GM12878 (cell line): ENCODE measurements around the gene HIVEP3. TPM values are rescaled to one million over a fixed set of nuclear protein-coding genes. Genes with fewer than 3 reads are reported as not detected.

ENCODE experiments used
- ATAC-seq: fragments of 200-7000 bp; cut with Tn5 transposase; 3 replicates; pipeline ENCODE4 v1.9.1; 2020; ENCODE audit warnings: mild to moderate bottlenecking, moderate library complexity
- BruUV-seq: library from RNA; stranded (reverse); fragments of 400-500 nt; replicated peaks from 2 replicates; lab custom pipeline; 2021; lab: Mats Ljungman, UMichigan
- CTCF ChIA-PET: fragments of 300-600 bp; sonication (Branson Sonifier 250); formaldehyde crosslinking; extraction: SDS; loops from one replicate; lab custom pipeline; 2021; ENCODE audit warnings: inconsistent platforms; lab: Yijun Ruan, JAX
- POLR2A ChIA-PET: fragments of 350-600 bp; formaldehyde crosslinking; extraction: SDS; loops from one replicate; lab custom pipeline; 2021; ENCODE audit warnings: inconsistent platforms; lab: Charles Lee
- RAD21 ChIA-PET: fragments of 300-600 bp; sonication (Branson Sonifier 250); formaldehyde crosslinking; loops from one replicate; lab custom pipeline; 2023; ENCODE audit warnings: antibody characterized with exemption; ENCODE audit not compliant: unreplicated experiment; lab: Charles Lee
- SMC1A ChIA-PET: fragments of 300-600 bp; sonication (Branson Sonifier 250); formaldehyde crosslinking; loops from one replicate; lab custom pipeline; 2023; ENCODE audit not compliant: unreplicated experiment, uncharacterized antibody; lab: Charles Lee
- DNase-seq: peaks from one replicate; pipeline ENCODE4 v3.0.0-alpha.2; 2011; ENCODE audit warnings: low read depth, low spot score
- FAIRE-seq: peaks from 3 replicates; lab custom pipeline; 2011; peaks lifted over from hg19 to GRCh38; lab: Jason Lieb, UNC
- H2AFZ ChIP-seq: 2 replicates; pipeline ENCODE4 v1.6.0; 2011; ENCODE audit warnings: low read depth, low read length, control low read depth; ENCODE audit not compliant: control insufficient read depth
- H3K27ac ChIP-seq: 2 replicates; pipeline ENCODE4 v1.5.1; 2011; ENCODE audit warnings: control low read depth; ENCODE audit not compliant: control insufficient read depth, insufficient read depth
- H3K27me3 ChIP-seq, 2 experiments: replicated peaks in 1 of 2; 2 replicates each; pipeline versions ENCODE4 v1.6.0 to v1.6.1; 2011; ENCODE audit warnings: low read length in 1 of 2; ENCODE audit not compliant: control insufficient read depth in 2 of 2, insufficient read depth in 2 of 2
- H3K36me3 ChIP-seq, 2 experiments: 2 replicates each; pipeline ENCODE4 v1.5.1; 2011; ENCODE audit warnings: low read length in 1 of 2; ENCODE audit not compliant: control insufficient read depth in 2 of 2, insufficient read depth in 2 of 2
- H3K4me1 ChIP-seq: 2 replicates; pipeline ENCODE4 v1.6.1; 2011; ENCODE audit warnings: mild to moderate bottlenecking, low read length, moderate library complexity, mixed read lengths; ENCODE audit not compliant: control insufficient read depth, insufficient read depth
- H3K4me2 ChIP-seq: 2 replicates; pipeline ENCODE4 v1.6.0; 2011; ENCODE audit warnings: control low read depth; ENCODE audit not compliant: control insufficient read depth, insufficient read depth
- H3K4me3 ChIP-seq: fragments of 200-600 bp; sonication (generic); 2 replicates; pipeline ENCODE4 v1.5.1; 2016
- H3K79me2 ChIP-seq: 2 replicates; pipeline ENCODE4 v1.6.0; 2011; ENCODE audit warnings: low read length; ENCODE audit not compliant: control insufficient read depth, insufficient read depth
- H3K9ac ChIP-seq: 2 replicates; pipeline ENCODE4 v1.8.0; 2011; ENCODE audit warnings: low read length, control low read depth, mixed read lengths; ENCODE audit not compliant: control insufficient read depth, insufficient read depth
- H3K9me3 ChIP-seq: replicated peaks from 3 replicates; pipeline ENCODE4 v1.5.1; 2011; ENCODE audit warnings: mild to moderate bottlenecking, low read length; ENCODE audit not compliant: control insufficient read depth, insufficient read depth
- H4K20me1 ChIP-seq: 2 replicates; pipeline ENCODE4 v1.6.0; 2011; ENCODE audit not compliant: control insufficient read depth, insufficient read depth
- CEBPB ChIP-seq, 2 experiments: fragments of 150-350 bp in 1 of 2; IDR thresholded peaks; 2 replicates each; pipeline ENCODE4 v1.6.1; 2012 to 2014; ENCODE audit warnings: low read depth in 2 of 2, low read length in 2 of 2, borderline replicate concordance in 1 of 2, inconsistent platforms in 1 of 2
- CHD1 ChIP-seq: IDR thresholded peaks from 2 replicates; pipeline ENCODE4 v1.6.1; 2012; ENCODE audit warnings: low read depth, low read length, improper control_type of control experiment
- EZH2 ChIP-seq: IDR thresholded peaks from 2 replicates; pipeline ENCODE4 v1.6.1; 2012; ENCODE audit warnings: low read depth, mild to moderate bottlenecking, control low read depth, inconsistent platforms, low read length, borderline replicate concordance; ENCODE audit not compliant: control insufficient read depth
- RBBP5 ChIP-seq: fragments of 200-600 bp; sonication (generic); conservative IDR thresholded peaks from 2 replicates; pipeline ENCODE4 v1.6.1; 2016
- SIN3A ChIP-seq: IDR thresholded peaks from 2 replicates; pipeline ENCODE4 v1.6.1; 2012; ENCODE audit warnings: low read depth, low read length, improper control_type of control experiment
- STAT1 ChIP-seq: fragments of 450-650 bp; conservative IDR thresholded peaks from 2 replicates; pipeline ENCODE4 v1.6.1; 2014; ENCODE audit warnings: antibody characterized with exemption, mild to moderate bottlenecking
- WGBS: methylation state at CpG from one replicate; pipeline ENCODE4 v1.1.6; 2016; ENCODE audit warnings: low lambda C conversion rate; ENCODE audit not compliant: insufficient replicate concordance, insufficient coverage; ENCODE audit errors: missing lambda C conversion rate; 5-methylcytosine and 5-hydroxymethylcytosine counted together
- in situ Hi-C: fragments of 300-500 bp; cut with MboI; formaldehyde crosslinking; loops from 9 replicates; pipeline ENCODE4 v1.14.3; 2018; ENCODE audit warnings: mixed read lengths
- intact Hi-C: fragments of 100-400 bp; cut with micrococcal nuclease; formaldehyde crosslinking; loops from one replicate; pipeline ENCODE4 v1.14.2; 2022; ENCODE audit not compliant: unreplicated experiment
- polyA plus RNA-seq, 11 experiments: library from polyadenylated mRNA; depleted of rRNA in 4 of 11; unstranded in 6 of 11; stranded (reverse) in 5 of 11; fragments of >200 nt; fragmentation: Nextera tagmentation in 4 of 11; fragmentation: Illumina TruSeq in 1 of 11; extraction: Ambion mirVana in 4 of 11; extraction: Trizol in 1 of 11; gene quantifications; 1 replicate in 1 of 11; 2 replicates in 10 of 11; pipeline versions ENCODE4 v1.2.1 to v1.2.3, GENCODE V29; 2011 to 2016; ENCODE audit warnings: inconsistent platforms in 2 of 11, missing spikeins in 2 of 11, low read depth in 1 of 11
- total RNA-seq, 4 experiments: library from RNA; depleted of rRNA in 3 of 4; stranded (reverse); fragments of >200 nt in 3 of 4; fragmentation: Illumina TruSeq in 1 of 4; extraction: Trizol in 1 of 4; gene quantifications; 2 replicates each; pipeline versions ENCODE4 v1.2.1 to v1.2.3, GENCODE V29; 2013 to 2021

HIVEP3 gene
- total and polyA plus RNA-seq, 10 of the 15 experiments (the other 5 are each of a cell fraction or from before 2014, with no cell fraction given) = 1.8 to 13.6 (median 3.8) TPM

- H3K4me3 ChIP-seq = no peak overlapping the region
- H3K27ac ChIP-seq = no peak overlapping the region
- H2AFZ ChIP-seq = no peak overlapping the region
- H3K9me3 ChIP-seq = no peaks in the 10 kb centered on the region; the same call in 2 of the 3 replicates
- H3K36me3 ChIP-seq = no peaks in the 10 kb centered on the region
- ChIA-PET RAD21 (interaction anchor here (1.4 to 2.8 kb wide), 4 partner anchors 30 to 172 kb away, joined by 3 to 11 read pairs (median 4); no protein-coding TSS in a partner anchor), POLR2A (interaction anchor here (0.6 to 1.6 kb wide), 4 partner anchors 9 to 123 kb away, joined by 3 to 5 read pairs (median 3); no protein-coding TSS in a partner anchor), CTCF (interaction anchor here (1.0 to 1.6 kb wide), 2 partner anchors 94 to 107 kb away, joined by 3 read pairs; no protein-coding TSS in a partner anchor), SMC1A (interaction anchor here (0.9 to 3.1 kb wide), 8 partner anchors 9 to 311 kb away, joined by 3 to 14 read pairs (median 4); no protein-coding TSS in a partner anchor)
- no peaks in the 10 kb centered on the region for H4K20me1 ChIP-seq
- no peak overlapping the region for H3K4me2 ChIP-seq
- no peaks in the 10 kb centered on the region; a peak in 1 of 4 replicates for H3K27me3 ChIP-seq
- no peaks in the 10 kb centered on the region for H3K79me2 ChIP-seq
- 75% methylated on average over 13 of the region's 13 CpGs for WGBS
- FAIRE-seq = no peak
- no peak for DNase-seq
- intact Hi-C loops (no loop called here), in situ Hi-C loops (no loop called here)
- H3K4me1 ChIP-seq = peaks cover 9% of the 10 kb centered on the region
- TF ChIP-seq CHD1 (no peak), SIN3A (no peak), STAT1 (no peak), EZH2 (no peak), RBBP5 (no peak), CEBPB (IDR thresholded peaks at IDR 0.05; ENCODE audit: borderline replicate concordance in 1 of 2, low read depth in 2 of 2, low read length in 2 of 2) (no peak)
- BruUV-seq = no TSS peak
- H3K9ac ChIP-seq = no peak overlapping the region
- ATAC-seq = no peak
Measured at GRCh38 chr1:41861535-41862383, 57.0 kb downstream of the HIVEP3 start.
